NCI-H446 treated with DMSO at 0.1 percent for 48 hours (cell line): ENCODE data around the gene FGF12.

Source experiments
- DNase-seq: peaks from one replicate; lab custom pipeline; 2025; lab: John Stamatoyannopoulos, UW

The FGF12 gene

DNA sequence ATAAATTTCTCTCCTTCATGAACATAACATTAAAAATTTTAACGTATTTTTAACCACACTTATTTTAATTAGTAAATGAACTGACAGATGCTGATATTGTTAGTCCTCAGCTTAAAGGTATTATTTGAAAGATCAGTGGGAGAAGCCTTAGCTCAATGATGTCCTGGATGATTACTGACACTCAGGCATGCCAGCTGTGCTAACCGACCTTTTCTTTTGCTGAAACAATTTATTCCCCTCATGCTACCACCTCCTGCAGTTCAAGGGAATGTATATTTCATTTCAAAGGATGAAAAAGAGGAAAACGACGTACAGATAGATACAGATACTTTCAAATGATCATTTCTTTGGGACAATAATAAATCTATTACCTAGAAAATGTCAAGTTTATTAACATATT, 620.8 kb downstream of the FGF12 start:
- DNase-seq: no peak

DNA sequence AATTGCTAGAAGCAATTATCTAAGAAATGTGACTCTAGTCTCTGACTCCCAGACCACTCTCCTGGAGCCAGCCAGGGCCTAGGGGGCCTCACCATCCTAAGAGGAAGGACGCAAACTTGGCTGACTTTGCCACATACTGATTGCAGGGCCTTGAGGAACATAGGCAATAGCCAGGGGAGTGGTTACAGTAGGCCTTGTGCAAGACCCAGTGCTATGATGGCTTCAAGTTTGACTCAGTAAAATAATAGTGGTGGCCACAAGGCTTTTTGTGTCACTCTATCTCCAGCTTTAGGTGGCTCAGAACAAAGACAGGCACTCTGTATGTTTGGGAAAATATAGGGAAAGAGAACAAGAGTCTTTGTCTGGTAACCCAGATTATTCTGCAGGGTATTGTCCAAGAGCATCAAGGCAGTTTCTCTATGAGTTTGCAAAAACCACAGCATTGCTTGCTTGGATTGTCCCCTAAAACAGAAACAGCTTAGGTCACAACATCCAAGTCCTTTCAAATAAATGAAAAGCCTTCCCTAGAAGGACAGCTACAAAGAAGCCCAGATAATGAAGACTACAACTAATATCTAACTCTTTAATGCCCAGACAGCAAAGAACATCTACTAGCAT, 634.8 kb downstream of the FGF12 start:
- no peak for DNase-seq

- no peak for DNase-seq
Observed at GRCh38 chr3:192091831-192092230, 635.5 kb downstream of the FGF12 start.

- DNase-seq: no peak
Observed at GRCh38 chr3:192090586-192090985, 636.8 kb downstream of the FGF12 start.
